Keratinocyte (primary cell): ENCODE measurements around the gene SPACA7.
"Not testable (repeated sequence)": the region's sequence is repeated elsewhere in the genome, so short reads cannot be mapped to it uniquely, and the experiment has no call there.

Source experiments
- CTCF ChIP-seq, 3 experiments: IDR thresholded peaks in 1 of 3; conservative IDR thresholded peaks in 1 of 3; optimal IDR thresholded peaks in 1 of 3; 2 replicates in 2 of 3; 3 replicates in 1 of 3; pipeline versions ENCODE3 to v1.5.1; 2011; ENCODE audit warnings: low read length in 3 of 3, mild to moderate bottlenecking in 3 of 3, moderate library complexity in 2 of 3, control low read depth in 1 of 3, inconsistent platforms in 1 of 3; ENCODE audit not compliant: insufficient read depth in 2 of 3; ENCODE audit errors: extremely low read depth in 1 of 3
- EZH2 ChIP-seq: IDR thresholded peaks from one replicate; pipeline ENCODE4 v1.6.1; 2012; ENCODE audit warnings: inconsistent platforms, mild to moderate bottlenecking, low read length, moderate library complexity

DNA sequence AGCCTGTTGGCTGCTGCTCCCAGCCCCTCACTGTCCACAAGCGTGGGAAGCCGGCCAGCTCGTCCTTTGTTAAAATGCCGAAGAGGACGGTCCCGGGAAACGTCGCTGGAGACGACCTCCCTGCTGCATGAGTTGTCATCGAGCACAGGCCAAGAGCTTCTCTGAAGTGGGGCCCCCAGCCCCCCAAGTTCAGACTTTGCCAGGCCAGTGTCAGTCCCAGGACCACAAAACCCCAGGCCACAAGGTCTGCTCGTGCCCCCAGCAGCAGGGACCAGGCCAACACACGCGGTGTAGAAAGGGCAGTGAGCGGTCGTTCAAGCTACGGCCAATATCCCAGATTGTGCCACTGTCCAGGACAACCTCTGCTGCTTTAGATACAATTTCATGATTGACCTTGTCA, 57.4 kb downstream of the SPACA7 start:
- TF ChIP-seq CTCF (optimal IDR thresholded peaks at IDR 0.05 in 1 of 3, IDR thresholded peaks at IDR 0.05 in 1 of 3, conservative IDR thresholded peaks at IDR 0.05 in 1 of 3; ENCODE audit: extremely low read depth in 1 of 3, insufficient read depth in 2 of 3, low read length in 3 of 3); EZH2: not testable (repeated sequence)
